Endothelial cell of umbilical vein (primary cell): ENCODE measurements around the gene HELQ. TPM values are rescaled to one million over a fixed set of nuclear protein-coding genes. Genes with fewer than 3 reads are reported as not detected.

ENCODE experiments used
- BruUV-seq: library from RNA; stranded (reverse); fragments of 400-500 nt; replicated peaks from 2 replicates; lab custom pipeline; 2021; lab: Mats Ljungman, UMichigan
- CTCF ChIA-PET: fragments of 300-600, 350-600 bp; sonication (Branson Sonifier 250); formaldehyde crosslinking; loops from one replicate; lab custom pipeline; 2021; ENCODE audit warnings: antibody characterized with exemption, inconsistent platforms; lab: Charles Lee
- POLR2A ChIA-PET: fragments of 300-600, 350-600 bp; sonication (Branson Sonifier 250); formaldehyde crosslinking; loops from one replicate; lab custom pipeline; 2021; ENCODE audit warnings: antibody characterized with exemption, inconsistent platforms; lab: Charles Lee
- DNase-seq: peaks from one replicate; pipeline ENCODE4 v3.0.0-alpha.2; 2011; ENCODE audit warnings: low read depth, low spot score
- FAIRE-seq: peaks from 2 replicates; lab custom pipeline; 2011; peaks lifted over from hg19 to GRCh38; lab: Jason Lieb, UNC
- H2AFZ ChIP-seq: 2 replicates; pipeline ENCODE4 v1.6.0; 2012; ENCODE audit warnings: low read depth, low read length, control low read depth, inconsistent platforms
- H3K27ac ChIP-seq: 2 replicates; pipeline ENCODE4 v1.5.1; 2011; ENCODE audit warnings: low read depth, mild to moderate bottlenecking, control low read depth, low read length, moderate library complexity; ENCODE audit not compliant: insufficient read depth
- H3K27me3 ChIP-seq, 2 experiments: 2 replicates each; pipeline versions ENCODE4 v1.6.0 to v1.6.1; 2011; ENCODE audit warnings: low read length in 2 of 2, mixed read lengths in 1 of 2; ENCODE audit not compliant: control insufficient read depth in 2 of 2, insufficient read depth in 2 of 2
- H3K36me3 ChIP-seq, 2 experiments: 2 replicates in 1 of 2; 3 replicates in 1 of 2; pipeline ENCODE4 v1.5.1; 2011; ENCODE audit warnings: low read length in 2 of 2, mild to moderate bottlenecking in 1 of 2, moderate library complexity in 1 of 2; ENCODE audit not compliant: control insufficient read depth in 2 of 2, insufficient read depth in 2 of 2; ENCODE audit errors: extremely low read depth in 1 of 2
- H3K4me1 ChIP-seq: 3 replicates; pipeline ENCODE4 v1.5.1; 2011; ENCODE audit warnings: mild to moderate bottlenecking, low read length; ENCODE audit not compliant: control insufficient read depth, insufficient read depth; ENCODE audit errors: extremely low read depth
- H3K4me2 ChIP-seq: 2 replicates; pipeline ENCODE4 v1.6.1; 2011; ENCODE audit warnings: low read length, control low read depth, mixed read lengths; ENCODE audit not compliant: insufficient read depth
- H3K4me3 ChIP-seq, 3 experiments: fragments of 200-600 bp in 1 of 3; sonication (generic), shearing (Covaris generic) in 1 of 3; replicated peaks in 1 of 3; 2 replicates each; pipeline ENCODE4 v1.5.1; 2011 to 2016; ENCODE audit warnings: control low read depth in 3 of 3, low read length in 3 of 3, mild to moderate bottlenecking in 2 of 3, inconsistent platforms in 1 of 3, low read depth in 1 of 3, moderate library complexity in 1 of 3; ENCODE audit not compliant: insufficient read depth in 1 of 3
- H3K79me2 ChIP-seq: 2 replicates; pipeline ENCODE4 v1.6.0; 2012; ENCODE audit warnings: low read length, inconsistent platforms; ENCODE audit not compliant: control insufficient read depth, insufficient read depth
- H3K9ac ChIP-seq: replicated peaks from 2 replicates; pipeline ENCODE3; 2011; ENCODE audit warnings: low read length, control low read depth; ENCODE audit not compliant: insufficient read depth; ENCODE audit errors: extremely low read depth
- H3K9me1 ChIP-seq: replicated peaks from 3 replicates; pipeline ENCODE4 v1.6.0; 2011; ENCODE audit warnings: mild to moderate bottlenecking, low read length; ENCODE audit not compliant: control insufficient read depth, insufficient read depth; ENCODE audit errors: extremely low read depth
- H3K9me3 ChIP-seq: replicated peaks from 2 replicates; pipeline ENCODE4 v1.5.1; 2012; ENCODE audit warnings: low read length, inconsistent platforms; ENCODE audit not compliant: control insufficient read depth, insufficient read depth
- H4K20me1 ChIP-seq: replicated peaks from 2 replicates; pipeline ENCODE3; 2011; ENCODE audit warnings: mild to moderate bottlenecking, low read length; ENCODE audit not compliant: control insufficient read depth, insufficient read depth; ENCODE audit errors: extremely low read depth
- CTCF ChIP-seq, 2 donors: IDR thresholded peaks; 1 replicate in 1 of 2; 2 replicates in 1 of 2; pipeline ENCODE4 v1.5.1; 2011; ENCODE audit warnings: low read length in 2 of 2, mild to moderate bottlenecking in 2 of 2, moderate library complexity in 2 of 2, control low read depth in 1 of 2, inconsistent platforms in 1 of 2, low read depth in 1 of 2; ENCODE audit not compliant: insufficient read depth in 1 of 2; ENCODE audit errors: extremely low read depth in 1 of 2
- EZH2 ChIP-seq: IDR thresholded peaks from 2 replicates; pipeline ENCODE4 v1.6.1; 2012; ENCODE audit warnings: borderline replicate concordance, low read depth, mild to moderate bottlenecking, moderate library complexity, low read length, inconsistent platforms; ENCODE audit not compliant: severe bottlenecking
- FOS ChIP-seq: IDR thresholded peaks from 2 replicates; pipeline ENCODE4 v1.6.1; 2011; ENCODE audit warnings: mild to moderate bottlenecking, low read length, moderate library complexity, borderline replicate concordance; ENCODE audit not compliant: insufficient read depth
- GATA2 ChIP-seq: IDR thresholded peaks from 2 replicates; pipeline ENCODE4 v1.7.0; 2011; ENCODE audit warnings: low read depth, mild to moderate bottlenecking, moderate library complexity, mixed read lengths, low read length; ENCODE audit not compliant: insufficient read length, insufficient read depth
- JUN ChIP-seq: IDR thresholded peaks from 2 replicates; pipeline ENCODE4 v1.6.1; 2011; ENCODE audit warnings: borderline replicate concordance, low read depth; ENCODE audit not compliant: insufficient read length, insufficient read depth
- MYC ChIP-seq: IDR thresholded peaks from one replicate; pipeline ENCODE4 v1.6.1; 2011; ENCODE audit warnings: mild to moderate bottlenecking, low read depth, low read length
- POLR2A ChIP-seq: IDR thresholded peaks from 2 replicates; pipeline ENCODE4 v1.6.1; 2012; ENCODE audit warnings: low read depth, mild to moderate bottlenecking, control low read depth, low read length
- POLR2AphosphoS5 ChIP-seq: IDR thresholded peaks from 2 replicates; pipeline ENCODE4 v1.6.1; 2012; ENCODE audit warnings: low read depth, mild to moderate bottlenecking, control low read depth, low read length, moderate library complexity; ENCODE audit not compliant: insufficient read depth
- dilution Hi-C: fragments of 300-500 bp; cut with MboI; formaldehyde crosslinking; loops from one replicate; pipeline ENCODE4 v1.15.0; 2019; ENCODE audit warnings: low sequenced_read_pairs; ENCODE audit not compliant: extremely low pct_ligation_motif_present
- intact Hi-C: fragments of 100-400 bp; cut with micrococcal nuclease; formaldehyde crosslinking; loops from one replicate; pipeline ENCODE4 v1.10.0; 2022
- polyA plus RNA-seq, 4 experiments: library from polyadenylated mRNA; depleted of rRNA in 3 of 4; stranded (reverse) in 3 of 4; unstranded in 1 of 4; fragments of >200 nt; gene quantifications; 2 replicates each; pipeline versions ENCODE4 v1.2.1 to v1.2.3, GENCODE V29; 2011 to 2012; ENCODE audit warnings: missing spikeins in 1 of 4
- total RNA-seq: library from RNA; stranded (reverse); gene quantifications from 2 replicates; pipeline ENCODE4 v1.2.3, GENCODE V29; 2021
- TF ChIP-seq, protein P1 (sequence below): IDR thresholded peaks from 2 replicates; pipeline ENCODE4 v1.6.1; 2011; ENCODE audit not compliant: insufficient read depth, insufficient read length

HELQ gene
- total and polyA plus RNA-seq, 2 donors (not counting 3 experiments of a cell fraction or from before 2014, with no cell fraction given), result 8.7 to 11.1 TPM

DNA sequence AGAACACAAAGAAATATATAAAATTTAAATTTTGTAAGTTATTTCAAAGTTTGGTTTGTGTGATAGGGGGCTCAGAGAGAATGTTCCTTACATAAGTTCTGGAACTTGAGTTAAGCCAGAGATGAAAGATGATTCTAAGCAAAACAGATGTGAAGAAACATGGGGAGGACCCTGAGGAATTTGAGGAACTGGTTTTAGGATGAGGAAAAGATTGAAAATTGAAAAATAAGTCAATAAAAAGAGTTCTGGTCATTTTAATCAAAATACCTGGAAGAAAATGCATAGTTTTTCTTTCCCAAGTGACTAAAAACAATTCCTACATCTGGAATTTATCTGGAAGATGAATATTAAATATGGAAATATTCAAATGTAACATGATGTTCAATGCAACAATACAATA is 37.4 kb downstream of the HELQ start:
- Histone ChIP-seq H3K79me2 (no peaks in the 10 kb centered on the region), H3K4me1 (peaks cover 4% of the 10 kb centered on the region), H3K9me3 (no peaks in the 10 kb centered on the region), H3K36me3 (peaks cover 0 to 2% of the 10 kb centered on the region in 2 experiments), H3K9me1 (no peaks in the 10 kb centered on the region), H3K27ac (no peak overlapping the region), H2AFZ (no peak overlapping the region), H3K4me2 (no peak overlapping the region), H4K20me1 (no peaks in the 10 kb centered on the region), H3K4me3 (no peak overlapping the region), H3K27me3 (no peaks in the 10 kb centered on the region), H3K9ac (no peak overlapping the region)
- intact Hi-C loops, result no loop called here
- POLR2A ChIA-PET, result interaction anchor here (0.7 kb wide), 1 partner anchor 10 kb away, joined by 3 read pairs; no protein-coding TSS in a partner anchor
- TF ChIP-seq POLR2A (no peak), CTCF (IDR thresholded peaks at IDR 0.05; ENCODE audit: extremely low read depth in 1 of 2, insufficient read depth in 1 of 2, low read depth in 1 of 2, low read length in 2 of 2) (no peak), EZH2 (no peak), GATA2 (no peak), POLR2AphosphoS5 (no peak), MYC (no peak), FOS (no peak), JUN (no peak)
- TF ChIP-seq, protein P1, sequence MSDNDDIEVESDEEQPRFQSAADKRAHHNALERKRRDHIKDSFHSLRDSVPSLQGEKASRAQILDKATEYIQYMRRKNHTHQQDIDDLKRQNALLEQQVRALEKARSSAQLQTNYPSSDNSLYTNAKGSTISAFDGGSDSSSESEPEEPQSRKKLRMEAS, result no peak
- dilution Hi-C loops, result no loop called here
- no TSS peak for BruUV-seq
- no peak for DNase-seq
- FAIRE-seq, result no peak
- CTCF ChIA-PET, result interaction anchor here (1.2 to 1.3 kb wide), 3 partner anchors 10 to 39 kb away, joined by 3 read pairs; no protein-coding TSS in a partner anchor
